Measurements from ENCODE around the gene EML3. TPM values are rescaled to one million over a fixed set of nuclear protein-coding genes. Genes with fewer than 3 reads are reported as not detected.
A peak's percentile ranks its signal among the peaks of the same experiment; 100 is the strongest.

Gene EML3
- polyA plus RNA-seq, 1 donor from 2014 or later, result 0.38 TPM

GRCh38 chr11:62646825-62647608, 34.4 kb upstream of the EML3 start:
- H3K9me3 ChIP-seq (ENCODE audit: low read length), result no peaks in the 10 kb centered on the region
- no peak overlapping the region for H3K27ac ChIP-seq (ENCODE audit: low read length)
- H3K36me3 ChIP-seq (ENCODE audit: insufficient read depth, low read length), result no peaks in the 10 kb centered on the region
- no peak overlapping the region for H2AFZ ChIP-seq (ENCODE audit: low read depth, low read length)
- no peaks in the 10 kb centered on the region for H4K20me1 ChIP-seq (ENCODE audit: insufficient read depth)
- H3K4me2 ChIP-seq (ENCODE audit: low read length), result no peak overlapping the region
- H3K27me3 ChIP-seq (ENCODE audit: insufficient read depth, low read depth, low read length), result no peaks in the 10 kb centered on the region
- H3F3A ChIP-seq (ENCODE audit: insufficient read depth, low read length, poor library complexity, severe bottlenecking), result no peaks in the 10 kb centered on the region
- TF ChIP-seq TAF1 (IDR thresholded peaks at IDR 0.05; ENCODE audit: low read depth) (no peak), MXI1 (conservative IDR thresholded peaks at IDR 0.05; ENCODE audit: poor library complexity, severe bottlenecking) (no peak), REST (IDR thresholded peaks at IDR 0.05; ENCODE audit: borderline replicate concordance) (no peak)
- H3K9ac ChIP-seq (ENCODE audit: low read length), result no peak overlapping the region
- peaks cover 28% of the 10 kb centered on the region for H3K79me2 ChIP-seq (replicated peaks; ENCODE audit: insufficient read depth, low read length)
- H3K4me3 ChIP-seq (ENCODE audit: low read length), result peak overlapping the region; percentile 99
- no peaks in the 10 kb centered on the region for H3K9me2 ChIP-seq (ENCODE audit: insufficient read depth, low read length)

GRCh38 chr11:62645946-62646824, 33.6 kb upstream of the EML3 start, which contains the start of gene GANAB:
GANAB (minus strand) TSS chr11:62646613; CDS start chr11:62646599, 14 bp downstream.
- no peaks in the 10 kb centered on the region for H3K9me3 ChIP-seq (ENCODE audit: low read length)
- no peaks in the 10 kb centered on the region for H3K9me2 ChIP-seq (ENCODE audit: insufficient read depth, low read length)
- peak within 1 kb of the TSS; percentile 99 for H3K4me3 ChIP-seq (ENCODE audit: low read length)
- no peaks in the 10 kb centered on the region for H3K36me3 ChIP-seq (ENCODE audit: insufficient read depth, low read length)
- H3F3A ChIP-seq (ENCODE audit: insufficient read depth, low read length, poor library complexity, severe bottlenecking), result no peaks in the 10 kb centered on the region
- TF ChIP-seq TAF1 (IDR thresholded peaks at IDR 0.05; ENCODE audit: low read depth), result peak; percentile 92
- TF ChIP-seq POLR2AphosphoS5 (IDR thresholded peaks at IDR 0.05), result peak; percentile 97
- TF ChIP-seq REST (IDR thresholded peaks at IDR 0.05; ENCODE audit: borderline replicate concordance), result peak; percentile 79
- TF ChIP-seq MXI1 (conservative IDR thresholded peaks at IDR 0.05; ENCODE audit: poor library complexity, severe bottlenecking), result peak; percentile 75
- no peak for TF ChIP-seq RAD21 (conservative IDR thresholded peaks at IDR 0.05)
- peak; percentile 28 for TF ChIP-seq EP300 (conservative IDR thresholded peaks at IDR 0.05; ENCODE audit: poor library complexity, severe bottlenecking)
- no peak for TF ChIP-seq SMC3 (conservative IDR thresholded peaks at IDR 0.05; ENCODE audit: poor library complexity)
- TF ChIP-seq CTCF (IDR thresholded peaks at IDR 0.05; ENCODE audit: poor library complexity, severe bottlenecking), result peak; percentile 13
- no peaks in the 10 kb centered on the region for H3K27me3 ChIP-seq (ENCODE audit: insufficient read depth, low read depth, low read length)
- peak within 1 kb of the TSS; percentile 81 for H3K27ac ChIP-seq (ENCODE audit: low read length)
- peak within 1 kb of the TSS; percentile 92 for H3K4me2 ChIP-seq (ENCODE audit: low read length)
- peaks cover 21% of the 10 kb centered on the region for H3K79me2 ChIP-seq (replicated peaks; ENCODE audit: insufficient read depth, low read length)
- peak within 1 kb of the TSS; percentile 33 for H2AFZ ChIP-seq (ENCODE audit: low read depth, low read length)
- no peaks in the 10 kb centered on the region for H4K20me1 ChIP-seq (ENCODE audit: insufficient read depth)
- H3K9ac ChIP-seq (ENCODE audit: low read length), result peak within 1 kb of the TSS; percentile 90
